A673 (cell line): ENCODE results near the gene SLC32A1. TPM values are rescaled to one million over a fixed set of nuclear protein-coding genes. Genes with fewer than 3 reads are reported as not detected.

Experiments used
- BruUV-seq: library from RNA; stranded (reverse); fragments of 400-500 nt; replicated peaks from 2 replicates; lab custom pipeline; 2021; lab: Mats Ljungman, UMichigan
- CTCF ChIA-PET: fragments of 300-600 bp; sonication (Branson Sonifier 250); formaldehyde crosslinking; loops from one replicate; lab custom pipeline; 2022; ENCODE audit warnings: antibody characterized with exemption; lab: Charles Lee
- POLR2A ChIA-PET: fragments of 300-600 bp; sonication (Branson Sonifier 250); formaldehyde crosslinking; loops from one replicate; lab custom pipeline; 2022; ENCODE audit warnings: antibody characterized with exemption; ENCODE audit not compliant: low non-redundant PET; lab: Charles Lee
- DNase-seq: peaks from one replicate; pipeline ENCODE4 v3.0.0-alpha.2; 2015; ENCODE audit warnings: low spot score
- H3K27ac ChIP-seq: fragments of 200-600 bp; sonication (generic); 2 replicates; pipeline ENCODE4 v1.5.1; 2016; ENCODE audit warnings: mixed run types, low read depth, mild to moderate bottlenecking, mixed read lengths, antibody characterized with exemption, low read length; ENCODE audit not compliant: poor library complexity, severe bottlenecking
- H3K27me3 ChIP-seq: fragments of 200-600 bp; sonication (generic); replicated peaks from 2 replicates; pipeline ENCODE4 v1.6.1; 2017; ENCODE audit warnings: mixed run types, low read depth, mild to moderate bottlenecking, mixed read lengths, antibody characterized with exemption, low read length; ENCODE audit not compliant: insufficient read depth, poor library complexity
- H3K36me3 ChIP-seq: fragments of 200-600 bp; sonication (generic); 2 replicates; pipeline ENCODE4 v1.6.1; 2016; ENCODE audit warnings: mixed run types, mild to moderate bottlenecking, mixed read lengths, antibody characterized with exemption, low read length; ENCODE audit not compliant: insufficient read depth, poor library complexity, severe bottlenecking
- H3K4me1 ChIP-seq: fragments of 200-600 bp; sonication (generic); 2 replicates; pipeline ENCODE4 v1.6.1; 2017; ENCODE audit warnings: mixed run types, mild to moderate bottlenecking, mixed read lengths, antibody characterized with exemption, low read length; ENCODE audit not compliant: insufficient read depth, poor library complexity, severe bottlenecking
- H3K4me3 ChIP-seq: fragments of 200-600 bp; sonication (generic); 2 replicates; pipeline ENCODE4 v1.5.1; 2016; ENCODE audit warnings: low read depth, mixed run types, mild to moderate bottlenecking, mixed read lengths, low read length; ENCODE audit not compliant: poor library complexity, severe bottlenecking
- H3K9me3 ChIP-seq: fragments of 200-600 bp; sonication (generic); 2 replicates; pipeline ENCODE4 v1.6.1; 2016; ENCODE audit warnings: mixed run types, low read depth, mild to moderate bottlenecking, mixed read lengths, antibody characterized with exemption, low read length; ENCODE audit not compliant: poor library complexity, severe bottlenecking
- EZH2 ChIP-seq: fragments of 200-600 bp; sonication (generic); IDR thresholded peaks from 2 replicates; pipeline ENCODE4 v1.6.1; 2017; ENCODE audit warnings: borderline replicate concordance, low read depth, mild to moderate bottlenecking, mixed read lengths, antibody characterized with exemption, low read length; ENCODE audit not compliant: poor library complexity, severe bottlenecking
- intact Hi-C: fragments of 100-400 bp; cut with micrococcal nuclease; formaldehyde crosslinking; loops from one replicate; pipeline ENCODE4 v1.10.0; 2022; ENCODE audit not compliant: unreplicated experiment
- total RNA-seq: library from RNA; stranded (reverse); gene quantifications from 2 replicates; pipeline ENCODE4 v1.2.3, GENCODE V29; 2021
- TF ChIP-seq, protein P1 (sequence below): fragments of 300-800, 200-600 bp; sonication (generic); conservative IDR thresholded peaks from 2 replicates; pipeline ENCODE4 v1.5.1; 2017; ENCODE audit warnings: low read depth, mild to moderate bottlenecking, antibody characterized with exemption, low read length, moderate library complexity, mixed read lengths

The SLC32A1 gene
- total RNA-seq, 1 experiment from 2014 or later = not detected

DNA sequence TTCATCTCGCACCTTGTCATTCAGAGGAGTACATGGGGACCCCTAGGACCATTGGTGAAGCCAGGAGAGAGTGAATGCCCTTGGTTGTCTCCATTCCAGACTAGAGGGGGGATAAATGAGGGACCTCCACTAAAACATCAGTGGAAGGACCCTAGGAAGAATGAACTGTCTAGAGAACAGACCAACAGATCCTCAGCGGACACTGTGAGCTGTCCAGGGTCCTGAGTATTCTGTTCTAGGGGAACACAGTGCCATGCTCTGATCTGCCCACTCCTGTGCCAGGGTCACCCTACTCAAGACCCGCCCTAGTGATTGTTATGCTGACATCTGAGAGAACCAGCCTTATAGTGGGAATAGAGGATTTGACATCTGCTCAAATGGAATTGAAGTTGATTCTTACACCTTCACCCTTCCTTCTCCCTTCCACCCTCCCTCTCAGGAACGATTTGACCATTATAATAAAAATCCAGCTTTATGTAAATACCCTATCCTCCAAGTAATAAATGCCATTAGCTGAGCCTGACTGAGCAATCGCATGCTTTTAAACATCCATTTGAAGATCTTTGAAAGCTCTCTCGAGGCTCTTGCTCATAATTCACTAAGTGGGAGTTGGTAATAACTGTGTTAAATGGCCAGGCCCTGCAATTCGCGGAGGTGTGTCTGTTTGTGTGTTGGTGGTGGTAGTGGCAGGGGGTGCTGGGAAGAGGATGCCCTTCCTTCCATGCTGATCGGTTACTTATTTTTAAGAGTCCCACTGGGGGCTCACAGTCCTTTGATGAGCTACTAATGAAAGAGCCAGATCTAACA is 43.6 kb upstream of the SLC32A1 start:
- CTCF ChIA-PET = no interaction called here
- peak; percentile 49 for DNase-seq
- BruUV-seq = no TSS peak
- no peaks in the 10 kb centered on the region for H3K36me3 ChIP-seq
- H3K27ac ChIP-seq = no peak overlapping the region
- peaks cover 7% of the 10 kb centered on the region for H3K27me3 ChIP-seq
- H3K4me1 ChIP-seq = no peaks in the 10 kb centered on the region
- no peak overlapping the region for H3K4me3 ChIP-seq
- POLR2A ChIA-PET = no interaction called here
- TF ChIP-seq, protein P1, sequence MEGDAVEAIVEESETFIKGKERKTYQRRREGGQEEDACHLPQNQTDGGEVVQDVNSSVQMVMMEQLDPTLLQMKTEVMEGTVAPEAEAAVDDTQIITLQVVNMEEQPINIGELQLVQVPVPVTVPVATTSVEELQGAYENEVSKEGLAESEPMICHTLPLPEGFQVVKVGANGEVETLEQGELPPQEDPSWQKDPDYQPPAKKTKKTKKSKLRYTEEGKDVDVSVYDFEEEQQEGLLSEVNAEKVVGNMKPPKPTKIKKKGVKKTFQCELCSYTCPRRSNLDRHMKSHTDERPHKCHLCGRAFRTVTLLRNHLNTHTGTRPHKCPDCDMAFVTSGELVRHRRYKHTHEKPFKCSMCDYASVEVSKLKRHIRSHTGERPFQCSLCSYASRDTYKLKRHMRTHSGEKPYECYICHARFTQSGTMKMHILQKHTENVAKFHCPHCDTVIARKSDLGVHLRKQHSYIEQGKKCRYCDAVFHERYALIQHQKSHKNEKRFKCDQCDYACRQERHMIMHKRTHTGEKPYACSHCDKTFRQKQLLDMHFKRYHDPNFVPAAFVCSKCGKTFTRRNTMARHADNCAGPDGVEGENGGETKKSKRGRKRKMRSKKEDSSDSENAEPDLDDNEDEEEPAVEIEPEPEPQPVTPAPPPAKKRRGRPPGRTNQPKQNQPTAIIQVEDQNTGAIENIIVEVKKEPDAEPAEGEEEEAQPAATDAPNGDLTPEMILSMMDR = no peak
- TF ChIP-seq EZH2 = no peak
- intact Hi-C loops = no loop called here
- H3K9me3 ChIP-seq = no peaks in the 10 kb centered on the region

- Histone ChIP-seq H3K27ac (no peak overlapping the region), H3K27me3 (peaks cover 27% of the 10 kb centered on the region), H3K36me3 (no peaks in the 10 kb centered on the region), H3K4me3 (no peak overlapping the region), H3K9me3 (no peaks in the 10 kb centered on the region), H3K4me1 (no peaks in the 10 kb centered on the region)
- no peak for TF ChIP-seq EZH2
- TF ChIP-seq, protein P1 = no peak
- DNase-seq = no peak
- ChIA-PET CTCF (no interaction called here), POLR2A (no interaction called here)
- BruUV-seq = no TSS peak
- intact Hi-C loops = no loop called here
Measured at GRCh38 chr20:38685271-38685670, 39.0 kb upstream of the SLC32A1 start.

DNA sequence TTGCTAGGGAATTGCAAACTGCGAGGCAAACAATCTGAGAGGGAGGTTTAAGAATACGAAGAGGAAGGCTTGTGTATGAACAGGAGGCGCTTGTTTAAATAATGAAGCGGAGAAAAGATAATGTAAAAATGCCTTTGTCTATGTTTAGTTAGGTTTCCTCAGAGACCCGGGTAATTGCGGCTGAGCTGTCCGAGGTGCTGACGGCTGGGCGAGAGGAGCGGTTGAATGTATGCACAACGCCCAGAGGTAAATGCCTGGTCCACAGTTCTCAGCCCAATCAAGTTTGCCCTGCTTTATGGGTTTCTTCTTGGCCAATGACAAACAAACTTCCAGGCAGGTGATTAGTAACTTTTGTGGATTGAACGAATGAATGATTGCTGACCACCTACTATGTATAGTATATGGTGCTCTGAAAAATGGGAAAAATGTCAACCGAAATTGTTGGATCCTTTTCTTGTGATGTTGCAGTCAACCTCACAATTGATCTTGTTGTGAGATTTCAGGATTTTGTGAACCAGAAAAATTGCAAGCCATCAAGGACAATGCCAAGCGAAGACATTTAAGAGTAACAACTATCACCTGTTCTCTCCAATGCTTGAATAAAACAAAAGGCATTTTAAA is 38.3 kb upstream of the SLC32A1 start:
- Histone ChIP-seq H3K27ac (no peak overlapping the region), H3K9me3 (no peaks in the 10 kb centered on the region), H3K27me3 (peaks cover 27% of the 10 kb centered on the region), H3K4me1 (no peaks in the 10 kb centered on the region), H3K36me3 (no peaks in the 10 kb centered on the region), H3K4me3 (no peak overlapping the region)
- DNase-seq = peak; percentile 71
- POLR2A ChIA-PET = no interaction called here
- BruUV-seq = no TSS peak
- intact Hi-C loops = no loop called here
- TF ChIP-seq, protein P1 = no peak
- TF ChIP-seq EZH2 = no peak
- CTCF ChIA-PET = no interaction called here
